Activated naive CD4-positive, alpha-beta T cell treated with anti-CD3 and anti-CD28 coated beads, Interleukin-2, amount 10 ng/mL, durations not matched to agents 7 days and 5 days (primary cell): ENCODE data around the gene KRT7.
"Not testable (repeated sequence)": the region's sequence is repeated elsewhere in the genome, so short reads cannot be mapped to it uniquely, and the experiment has no call there.

Source experiments
- CTCF ChIA-PET: fragments of 350-600 bp; sonication (Branson Sonifier 250); formaldehyde crosslinking; loops from one replicate; lab custom pipeline; 2021; ENCODE audit warnings: antibody characterized with exemption; lab: Charles Lee
- DNase-seq: peaks from one replicate; pipeline ENCODE4 v3.0.0-alpha.2; 2020
- H3K27ac Mint-ChIP-seq: one replicate; pipeline ENCODE4 v1.8.0; 2021; ENCODE audit warnings: mild to moderate bottlenecking, moderate library complexity, mixed read lengths
- H3K27me3 Mint-ChIP-seq: one replicate; pipeline ENCODE4 v1.8.0; 2021; ENCODE audit warnings: mild to moderate bottlenecking, mixed read lengths
- H3K36me3 Mint-ChIP-seq: one replicate; pipeline ENCODE4 v1.8.0; 2021; ENCODE audit warnings: mixed read lengths
- H3K4me1 Mint-ChIP-seq: one replicate; pipeline ENCODE4 v1.8.0; 2021; ENCODE audit warnings: mixed read lengths
- H3K4me3 Mint-ChIP-seq: one replicate; pipeline ENCODE4 v1.8.0; 2021; ENCODE audit warnings: mild to moderate bottlenecking, moderate library complexity, mixed read lengths
- H3K9me3 Mint-ChIP-seq: one replicate; pipeline ENCODE4 v1.8.0; 2021; ENCODE audit warnings: mixed read lengths

KRT7 gene

DNA sequence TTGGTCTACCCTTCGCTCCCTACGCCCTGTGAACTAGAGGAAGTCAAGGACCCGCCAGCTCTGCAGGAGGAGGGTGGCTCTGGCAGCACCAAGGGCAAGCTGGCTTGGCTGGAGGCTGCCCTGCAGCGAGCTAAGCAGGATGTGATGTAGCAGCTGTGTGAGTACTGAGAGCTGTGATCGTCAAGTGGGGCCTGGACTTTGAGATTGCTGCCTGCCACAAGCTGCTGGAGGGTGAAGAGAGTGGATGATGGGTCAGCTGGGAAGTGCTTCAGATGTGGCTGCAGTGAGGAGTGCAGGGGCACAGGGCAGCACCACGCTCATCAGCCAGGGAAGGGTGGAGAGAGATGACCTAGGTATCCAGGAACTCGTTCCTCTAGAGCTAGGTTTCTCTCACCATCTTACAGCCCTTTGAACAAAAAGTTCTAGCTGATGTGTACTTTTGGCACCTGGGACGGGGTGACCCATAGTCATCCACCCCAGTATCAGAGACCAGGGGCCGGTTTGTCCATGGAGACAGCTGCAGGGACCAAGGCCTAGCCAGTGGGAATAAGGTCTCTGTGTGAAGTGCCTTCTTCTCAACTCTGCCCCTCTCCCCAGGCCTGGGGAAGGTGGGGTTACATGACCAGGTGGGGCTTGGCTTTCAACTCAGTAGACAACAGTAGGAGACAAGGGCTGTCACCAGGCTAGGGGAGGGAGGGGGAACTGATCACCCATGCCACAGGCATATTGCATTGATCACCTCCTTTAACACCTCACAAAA is 44.6 kb downstream of the KRT7 start:
- H3K4me3 Mint-ChIP-seq = no peak overlapping the region
- DNase-seq = peak; percentile 20
- peaks cover 9% of the 10 kb centered on the region for H3K4me1 Mint-ChIP-seq
- H3K9me3 Mint-ChIP-seq = no peaks in the 10 kb centered on the region
- H3K27me3 Mint-ChIP-seq = peaks cover 73% of the 10 kb centered on the region
- CTCF ChIA-PET = interaction anchor here (0.8 to 7.1 kb wide), 11 partner anchors 9 to 120 kb away, joined by 3 to 89 read pairs (median 8); no protein-coding TSS in a partner anchor
- H3K36me3 Mint-ChIP-seq = no peaks in the 10 kb centered on the region
- H3K27ac Mint-ChIP-seq = no peak overlapping the region

DNA sequence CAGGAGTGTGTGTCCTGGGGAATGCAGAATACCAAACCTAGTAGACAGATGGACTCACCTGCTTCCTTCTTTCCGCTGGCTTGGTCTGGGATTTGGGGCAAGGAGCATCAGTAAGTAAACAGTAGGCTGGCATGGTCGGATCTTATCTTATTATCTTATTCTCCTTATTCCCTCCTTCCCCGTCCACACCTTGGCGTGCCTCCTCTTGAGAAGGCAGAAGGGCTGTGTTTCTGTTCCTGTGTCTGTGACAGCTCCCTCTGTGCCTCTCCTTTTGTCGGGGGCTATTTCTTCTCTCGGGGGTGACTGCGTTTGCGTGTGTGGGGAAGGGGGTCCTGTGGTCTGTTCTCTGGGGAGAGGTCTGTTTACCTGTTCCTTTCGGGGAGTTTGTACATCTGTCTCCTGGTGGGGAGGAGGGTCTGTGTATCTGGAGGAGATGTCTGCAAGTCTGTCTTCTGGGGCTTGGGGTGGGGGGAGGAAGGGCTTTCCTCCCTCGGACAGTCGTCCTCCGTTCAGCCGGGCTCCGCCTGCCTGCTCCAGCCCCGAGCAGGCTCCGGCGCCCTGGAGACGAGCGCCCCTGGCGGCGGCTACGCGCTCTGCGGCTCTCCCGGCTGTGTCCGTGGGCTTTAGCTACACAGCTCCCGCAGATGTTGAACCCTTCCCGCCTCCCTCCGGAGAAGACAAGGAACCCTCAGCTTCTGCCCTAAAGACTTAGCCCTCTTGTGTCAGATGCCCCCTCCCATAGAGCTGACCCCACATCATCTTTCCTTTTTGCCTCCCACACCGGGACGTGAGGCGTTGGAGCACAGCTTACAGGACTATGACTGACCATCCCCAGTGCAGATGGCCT is 45.8 kb downstream of the KRT7 start:
- Mint-ChIP-seq H3K9me3 (no peaks in the 10 kb centered on the region), H3K4me1 (peaks cover 9% of the 10 kb centered on the region), H3K36me3 (no peaks in the 10 kb centered on the region), H3K27me3 (peaks cover 77% of the 10 kb centered on the region), H3K4me3 (no peak overlapping the region), H3K27ac (no peak overlapping the region)
- DNase-seq = peak; percentile 80
- CTCF ChIA-PET = interaction anchor here (0.6 to 7.1 kb wide), 34 partner anchors 8 to 601 kb away, joined by 3 to 89 read pairs (median 4); no protein-coding TSS in a partner anchor

DNA sequence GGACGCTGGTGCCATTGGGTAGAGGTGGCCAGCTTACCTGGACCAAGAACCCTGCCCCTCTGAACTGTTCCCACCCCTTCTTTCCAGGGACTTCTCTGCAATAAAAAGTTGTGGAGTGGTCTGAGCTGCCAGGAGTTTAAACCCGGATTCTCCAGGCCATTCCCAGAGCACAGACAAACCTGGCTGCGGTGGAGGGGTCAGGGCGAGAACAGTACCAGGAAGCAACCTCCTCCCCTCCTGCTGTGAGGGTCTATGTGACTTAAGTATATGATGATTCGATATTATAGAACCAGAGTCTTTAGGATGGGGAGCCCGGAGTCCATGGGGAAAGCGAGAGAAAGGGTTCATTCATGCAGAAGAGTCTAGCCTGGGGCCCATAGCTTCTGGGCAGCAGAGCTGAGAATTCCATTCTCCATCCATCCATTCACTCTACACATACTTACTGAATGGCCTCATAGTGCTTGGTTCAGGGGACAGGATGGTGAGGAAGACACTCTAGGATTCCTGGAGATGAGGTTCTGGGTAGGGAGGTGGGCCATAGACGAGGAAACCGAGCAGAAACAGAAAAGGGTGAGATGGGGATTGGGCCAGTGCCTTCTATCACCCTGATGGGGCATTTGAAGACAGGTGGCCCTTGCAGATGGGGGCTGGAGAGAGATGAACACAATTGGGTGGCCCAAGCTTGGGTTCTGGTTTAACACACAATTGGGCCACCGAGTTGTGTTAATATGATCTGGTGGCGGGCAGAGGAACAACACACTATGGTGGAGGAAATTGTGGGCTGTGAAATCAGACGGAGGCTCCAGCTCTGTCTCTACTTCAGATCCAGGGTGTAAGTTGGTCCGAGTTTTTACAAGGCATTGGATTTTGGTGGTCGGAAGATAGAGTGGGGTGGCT is 46.6 kb downstream of the KRT7 start:
- no peaks in the 10 kb centered on the region for H3K36me3 Mint-ChIP-seq
- H3K27ac Mint-ChIP-seq = no peak overlapping the region
- peak; percentile 14 for DNase-seq
- peaks cover 9% of the 10 kb centered on the region for H3K4me1 Mint-ChIP-seq
- H3K4me3 Mint-ChIP-seq = no peak overlapping the region
- no peaks in the 10 kb centered on the region for H3K9me3 Mint-ChIP-seq
- peaks cover 72% of the 10 kb centered on the region for H3K27me3 Mint-ChIP-seq
- CTCF ChIA-PET = interaction anchor here (0.7 to 7.1 kb wide), 31 partner anchors 7 to 600 kb away, joined by 3 to 89 read pairs (median 4); no protein-coding TSS in a partner anchor

DNA sequence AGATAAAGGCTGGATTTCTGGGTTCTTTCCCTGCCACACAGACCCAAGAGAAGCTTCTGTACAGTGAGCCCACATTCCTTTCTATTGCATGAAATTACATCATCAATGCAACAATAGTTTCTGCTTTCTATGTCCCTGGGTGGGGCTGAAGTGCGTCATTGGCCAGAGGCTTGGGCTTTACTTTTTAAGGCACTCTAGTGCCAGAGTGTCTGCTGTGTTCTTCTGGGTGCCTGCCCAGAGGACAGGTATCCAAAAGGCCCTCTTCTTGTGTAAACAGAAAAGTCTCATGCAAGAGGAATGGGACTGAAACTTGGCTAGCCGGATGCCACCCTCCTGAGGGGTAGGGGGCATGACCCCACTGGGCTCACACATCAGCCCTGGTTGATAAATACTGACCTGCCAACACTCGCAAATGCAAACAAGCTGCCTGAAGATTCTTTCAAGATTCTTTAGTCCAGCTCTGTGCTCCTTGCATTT is 47.3 kb downstream of the KRT7 start:
- Mint-ChIP-seq H3K27me3 (peaks cover 66% of the 10 kb centered on the region), H3K4me3 (no peak overlapping the region), H3K27ac (no peak overlapping the region), H3K9me3 (no peaks in the 10 kb centered on the region), H3K4me1 (peaks cover 9% of the 10 kb centered on the region), H3K36me3 (no peaks in the 10 kb centered on the region)
- peak; percentile 5 for DNase-seq
- CTCF ChIA-PET = interaction anchor here (1.0 to 7.1 kb wide), 9 partner anchors 16 to 108 kb away, joined by 3 to 89 read pairs (median 6); no protein-coding TSS in a partner anchor

DNA sequence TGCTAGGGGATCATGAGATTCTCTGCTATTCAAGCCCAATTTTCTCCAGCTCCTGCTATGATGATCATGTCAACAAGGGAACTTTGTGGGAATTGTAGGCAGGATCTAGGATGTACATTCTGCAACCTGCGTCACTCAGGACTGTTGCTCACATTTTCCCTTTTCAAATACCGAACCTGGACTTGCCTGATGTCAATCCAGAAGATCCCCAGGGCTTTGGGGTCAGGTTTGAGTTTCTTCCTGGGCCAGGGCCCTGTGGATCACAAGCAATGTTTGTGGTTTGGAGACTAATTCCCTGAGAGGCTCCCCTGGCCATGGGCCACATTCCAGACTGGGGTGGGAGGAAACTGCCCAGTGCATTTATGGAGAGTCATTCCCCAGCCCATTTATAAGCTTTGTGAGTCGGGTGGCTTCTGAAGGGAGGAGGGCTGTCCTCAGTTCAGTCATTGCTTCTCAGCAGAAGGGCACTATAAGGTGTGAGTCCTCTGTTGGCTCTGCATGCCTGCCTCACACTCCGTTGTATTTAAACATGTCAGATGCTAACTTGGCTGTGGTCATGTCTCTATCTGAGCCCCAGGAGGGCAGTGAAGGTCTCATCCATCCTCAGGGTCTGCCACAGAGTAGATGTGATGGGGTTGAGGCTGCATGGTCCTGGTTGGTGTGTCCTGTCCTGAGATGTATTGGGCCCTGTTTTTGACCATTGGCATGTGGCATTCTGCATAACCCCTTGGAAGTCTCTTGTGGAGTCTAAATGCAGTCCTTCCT is 47.9 kb downstream of the KRT7 start:
- Mint-ChIP-seq H3K4me3 (no peak overlapping the region), H3K27ac (no peak overlapping the region), H3K9me3 (no peaks in the 10 kb centered on the region), H3K27me3 (peaks cover 62% of the 10 kb centered on the region), H3K36me3 (no peaks in the 10 kb centered on the region), H3K4me1 (peaks cover 9% of the 10 kb centered on the region)
- peak; percentile 13 for DNase-seq
- CTCF ChIA-PET = interaction anchor here (0.9 to 7.1 kb wide), 7 partner anchors 17 to 108 kb away, joined by 3 to 89 read pairs (median 3); no protein-coding TSS in a partner anchor

DNA sequence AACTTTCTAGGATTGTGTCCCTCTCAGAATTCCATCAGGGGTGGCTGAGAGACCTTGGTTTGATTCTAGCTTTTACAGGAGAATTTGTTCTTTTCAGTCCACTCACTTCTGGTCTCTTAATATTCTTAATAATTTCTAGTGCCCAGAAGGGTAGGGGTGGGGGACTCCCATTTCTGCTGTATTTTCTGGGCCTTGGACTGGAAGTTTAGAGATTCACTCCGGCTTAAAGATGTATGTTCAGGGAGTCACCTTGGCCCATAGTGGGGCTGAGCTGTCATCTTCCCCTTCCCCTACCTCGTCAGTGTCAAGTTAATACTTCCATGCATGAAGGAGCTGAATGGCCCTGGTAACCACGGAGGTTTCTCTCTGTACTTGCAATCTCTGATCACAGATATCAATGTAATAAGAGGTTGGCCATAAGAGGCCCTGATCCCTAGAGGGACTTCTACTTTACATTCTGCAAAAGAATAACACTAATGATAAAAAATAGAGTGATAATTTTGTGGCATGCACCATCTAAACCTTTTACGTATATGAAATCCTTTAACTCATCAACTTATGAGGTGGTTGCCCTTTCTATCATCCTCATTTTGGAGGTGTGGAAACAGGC is 51.6 kb downstream of the KRT7 start:
- no peak overlapping the region for H3K27ac Mint-ChIP-seq
- peaks cover 13% of the 10 kb centered on the region for H3K4me1 Mint-ChIP-seq
- peaks cover 48% of the 10 kb centered on the region for H3K27me3 Mint-ChIP-seq
- no peaks in the 10 kb centered on the region for H3K9me3 Mint-ChIP-seq
- CTCF ChIA-PET = interaction anchor here (1.2 to 2.2 kb wide), 4 partner anchors 63 to 586 kb away, joined by 3 to 8 read pairs (median 6); no protein-coding TSS in a partner anchor
- H3K4me3 Mint-ChIP-seq = no peak overlapping the region
- DNase-seq = peak; percentile 16
- H3K36me3 Mint-ChIP-seq = no peaks in the 10 kb centered on the region

DNA sequence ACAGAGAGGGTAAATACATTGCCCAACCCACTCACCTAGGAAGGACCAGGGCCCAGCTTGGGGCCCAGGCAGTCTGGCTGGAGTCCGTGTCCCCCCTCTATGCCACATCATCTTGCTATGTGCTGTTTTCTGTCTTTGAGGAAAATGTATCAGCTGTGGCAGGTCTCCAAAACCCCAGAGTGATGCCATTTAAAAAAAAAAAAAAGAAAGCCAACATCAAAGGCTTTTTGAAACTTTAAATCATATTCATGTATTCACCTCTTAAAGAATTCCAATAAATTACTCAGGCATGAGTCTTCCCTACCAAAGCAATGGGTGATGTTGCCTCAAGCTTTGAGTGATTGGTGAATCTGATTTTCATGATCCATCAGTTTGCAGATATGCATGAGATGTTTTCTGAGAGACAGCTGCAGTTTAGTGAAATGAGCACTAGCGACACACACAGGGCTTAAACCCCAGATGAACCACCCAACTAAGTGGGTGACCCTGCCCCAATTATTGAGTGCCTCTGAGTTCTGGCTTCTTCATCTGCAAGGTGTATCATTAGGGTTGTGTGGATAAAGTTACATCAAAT is 52.2 kb downstream of the KRT7 start:
- CTCF ChIA-PET = interaction anchor here (1.7 to 2.2 kb wide), 2 partner anchors 72 to 128 kb away, joined by 4 to 8 read pairs; no protein-coding TSS in a partner anchor
- Mint-ChIP-seq H3K4me1 (peaks cover 13% of the 10 kb centered on the region), H3K9me3 (no peaks in the 10 kb centered on the region), H3K27me3 (peaks cover 42% of the 10 kb centered on the region), H3K27ac (no peak overlapping the region), H3K4me3 (no peak overlapping the region), H3K36me3 (no peaks in the 10 kb centered on the region)
- no peak for DNase-seq

DNA sequence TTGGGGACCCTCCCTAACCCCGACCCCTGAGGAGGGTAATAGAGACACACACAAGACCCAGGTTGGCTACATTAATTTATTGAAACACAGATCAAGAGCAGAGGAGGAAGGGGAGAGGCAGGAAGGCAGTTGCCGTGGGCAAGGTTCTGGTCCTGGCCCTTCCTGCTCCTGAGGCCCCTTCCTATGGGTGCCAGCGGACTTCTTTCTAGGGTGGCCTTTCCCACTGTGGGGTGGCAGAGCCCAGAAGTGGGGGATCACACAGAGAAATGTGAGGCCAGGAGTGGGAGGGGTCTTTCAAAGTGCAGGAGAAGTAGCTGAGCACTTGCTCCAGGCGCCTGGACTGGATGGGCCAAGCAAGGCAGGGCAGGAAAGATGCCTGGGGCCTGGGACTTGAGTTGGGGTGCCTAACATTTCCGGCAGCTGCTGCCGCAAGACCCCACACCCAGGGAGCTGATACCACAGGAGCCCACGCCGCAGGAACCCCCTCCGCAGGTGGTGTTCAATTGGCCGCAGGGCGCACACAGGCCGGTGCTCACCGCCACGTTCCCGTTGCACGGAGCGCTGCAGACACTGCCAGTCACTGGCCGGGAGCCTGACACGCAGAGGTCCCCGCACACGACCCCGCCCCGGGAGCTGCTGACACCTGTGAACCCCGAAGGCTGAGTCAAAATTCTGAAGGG is 52.9 kb downstream of the KRT7 start:
- H3K36me3 Mint-ChIP-seq = no peaks in the 10 kb centered on the region
- H3K27ac Mint-ChIP-seq = no peak overlapping the region
- no peak overlapping the region for H3K4me3 Mint-ChIP-seq
- CTCF ChIA-PET = interaction anchor here (0.7 to 1.8 kb wide), 5 partner anchors 8 to 129 kb away, joined by 3 to 9 read pairs (median 4); no protein-coding TSS in a partner anchor
- no peaks in the 10 kb centered on the region for H3K9me3 Mint-ChIP-seq
- peaks cover 35% of the 10 kb centered on the region for H3K27me3 Mint-ChIP-seq
- DNase-seq = no peak
- H3K4me1 Mint-ChIP-seq = peaks cover 13% of the 10 kb centered on the region

DNA sequence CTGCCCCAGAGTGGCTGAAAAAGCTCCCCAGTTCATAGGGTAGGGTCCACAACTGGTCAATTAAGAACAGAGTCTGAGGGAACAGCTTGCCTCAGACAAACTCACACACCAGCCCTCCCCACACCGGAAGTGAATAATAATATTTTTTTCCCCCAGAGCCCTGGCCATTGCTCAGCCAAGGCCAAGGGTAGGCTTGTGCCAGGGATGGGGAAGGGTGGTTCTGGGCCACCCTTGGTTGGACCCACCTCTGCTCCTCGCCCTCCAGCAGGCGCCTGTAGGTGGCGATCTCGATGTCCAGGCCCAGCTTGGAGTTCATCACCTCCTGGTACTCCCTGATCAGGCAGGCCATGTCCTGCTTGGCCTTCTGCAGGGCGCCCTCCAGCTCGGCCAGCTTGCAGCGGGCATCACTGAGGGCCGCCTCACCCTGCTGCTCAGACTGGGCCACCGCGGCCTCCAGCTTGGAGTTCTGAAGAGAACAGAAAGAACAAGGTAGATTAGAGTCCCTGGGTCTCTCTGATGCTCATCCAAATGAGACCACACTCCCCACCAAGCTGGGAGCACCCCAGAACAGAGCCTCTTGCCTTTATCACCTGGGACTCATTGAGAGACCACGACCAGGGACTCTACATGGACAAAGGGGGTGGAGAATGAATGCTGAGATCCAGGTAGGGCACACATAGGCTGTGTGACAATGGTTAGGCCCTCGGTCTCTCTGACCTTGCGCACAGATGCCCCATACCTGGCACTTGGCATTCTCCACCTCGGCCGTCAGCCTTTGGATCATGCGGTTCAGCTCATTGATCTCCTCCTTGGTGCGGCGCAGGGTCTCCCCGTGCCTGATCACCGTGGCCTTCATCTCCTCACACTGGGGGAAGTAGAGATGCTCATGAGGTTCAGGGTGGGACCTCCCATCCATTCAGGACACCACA is 54.1 kb downstream of the KRT7 start:
- H3K27ac Mint-ChIP-seq = peak overlapping the region; percentile 33
- H3K4me3 Mint-ChIP-seq, H3K9me3 Mint-ChIP-seq, H3K36me3 Mint-ChIP-seq: not testable (repeated sequence)
- H3K27me3 Mint-ChIP-seq = peaks cover 37% of the 10 kb centered on the region
- peaks cover 13% of the 10 kb centered on the region for H3K4me1 Mint-ChIP-seq
- CTCF ChIA-PET = interaction anchor here (0.7 to 1.8 kb wide), 4 partner anchors 9 to 88 kb away, joined by 3 to 9 read pairs (median 4); no protein-coding TSS in a partner anchor
- DNase-seq = peak; percentile 20

DNA sequence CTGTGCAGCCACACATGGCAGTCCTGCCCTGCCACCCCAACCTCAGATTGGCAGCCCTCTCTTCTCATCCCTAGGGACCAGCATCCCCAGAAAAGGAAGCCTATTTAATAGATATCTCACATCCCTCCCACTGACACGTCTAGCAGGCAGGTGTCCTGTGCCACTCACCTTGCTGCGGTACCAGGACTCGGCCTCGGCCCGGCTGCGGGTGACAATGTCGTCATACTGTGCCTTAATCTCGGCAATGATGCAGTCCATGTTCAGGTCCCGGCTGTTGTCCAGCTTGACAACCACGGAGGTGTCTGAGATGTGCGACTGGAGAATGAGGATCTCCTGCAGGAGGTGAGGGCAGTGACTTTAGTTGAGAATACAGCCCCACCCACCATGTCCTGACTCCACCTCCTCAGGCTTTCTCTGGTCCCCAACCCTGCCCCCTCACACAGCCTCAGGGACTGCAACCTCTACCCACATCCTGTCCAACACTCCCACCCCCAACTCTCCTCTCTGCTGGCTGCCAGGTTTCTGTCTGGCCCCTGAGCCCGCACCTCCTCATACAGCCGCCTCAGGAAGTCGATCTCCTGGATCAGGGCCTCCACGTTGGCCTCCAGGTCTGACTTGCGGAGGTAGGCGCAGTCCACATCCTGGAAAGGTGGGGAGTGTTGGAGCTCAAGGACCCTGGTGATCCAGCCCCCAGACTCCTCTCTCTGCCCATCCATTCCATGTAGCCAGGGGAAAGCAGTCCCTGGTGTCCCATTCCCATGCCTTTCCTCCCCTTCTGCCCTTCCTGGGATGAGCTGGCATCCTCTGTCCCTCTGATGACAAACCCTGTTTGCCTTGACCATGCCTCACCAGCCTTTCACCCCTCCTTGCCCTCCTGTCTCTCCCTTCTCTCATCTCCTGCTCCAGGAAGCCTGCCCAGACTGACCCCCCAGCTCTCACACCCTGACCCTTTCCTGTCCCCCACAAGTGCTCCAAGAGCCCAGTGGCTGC is 55.1 kb downstream of the KRT7 start:
- H3K27ac Mint-ChIP-seq = peak overlapping the region; percentile 33
- not testable (repeated sequence) for H3K4me3 Mint-ChIP-seq, H3K36me3 Mint-ChIP-seq, H3K9me3 Mint-ChIP-seq
- H3K4me1 Mint-ChIP-seq = peaks cover 13% of the 10 kb centered on the region
- peak; percentile 19 for DNase-seq
- H3K27me3 Mint-ChIP-seq = peaks cover 31% of the 10 kb centered on the region
- CTCF ChIA-PET = interaction anchor here (1.8 kb wide), 1 partner anchor 10 kb away, joined by 9 read pairs; no protein-coding TSS in a partner anchor
